ENCODE measurements around the gene EPHB1.

DNA sequence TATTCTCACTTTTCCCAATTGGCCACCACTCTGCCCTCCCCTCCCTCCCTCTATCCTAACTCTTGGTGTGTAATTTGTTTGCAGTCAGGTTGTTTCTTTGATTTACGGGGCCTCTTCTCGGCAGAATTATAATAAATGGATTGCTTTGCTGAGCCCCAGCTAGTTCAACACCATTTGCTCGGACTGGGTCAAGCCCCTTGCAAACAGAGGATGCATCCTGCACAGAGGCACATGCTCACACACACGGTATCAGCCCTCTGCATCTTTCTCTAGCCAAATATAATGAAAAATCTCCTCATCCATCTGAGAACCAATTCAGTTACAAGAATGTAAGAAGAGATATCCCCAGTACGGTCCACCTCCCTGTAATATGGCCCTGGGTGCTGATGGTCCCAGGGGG lies 97.7 kb downstream of the EPHB1 start:
- TF ChIP-seq, protein P1, sequence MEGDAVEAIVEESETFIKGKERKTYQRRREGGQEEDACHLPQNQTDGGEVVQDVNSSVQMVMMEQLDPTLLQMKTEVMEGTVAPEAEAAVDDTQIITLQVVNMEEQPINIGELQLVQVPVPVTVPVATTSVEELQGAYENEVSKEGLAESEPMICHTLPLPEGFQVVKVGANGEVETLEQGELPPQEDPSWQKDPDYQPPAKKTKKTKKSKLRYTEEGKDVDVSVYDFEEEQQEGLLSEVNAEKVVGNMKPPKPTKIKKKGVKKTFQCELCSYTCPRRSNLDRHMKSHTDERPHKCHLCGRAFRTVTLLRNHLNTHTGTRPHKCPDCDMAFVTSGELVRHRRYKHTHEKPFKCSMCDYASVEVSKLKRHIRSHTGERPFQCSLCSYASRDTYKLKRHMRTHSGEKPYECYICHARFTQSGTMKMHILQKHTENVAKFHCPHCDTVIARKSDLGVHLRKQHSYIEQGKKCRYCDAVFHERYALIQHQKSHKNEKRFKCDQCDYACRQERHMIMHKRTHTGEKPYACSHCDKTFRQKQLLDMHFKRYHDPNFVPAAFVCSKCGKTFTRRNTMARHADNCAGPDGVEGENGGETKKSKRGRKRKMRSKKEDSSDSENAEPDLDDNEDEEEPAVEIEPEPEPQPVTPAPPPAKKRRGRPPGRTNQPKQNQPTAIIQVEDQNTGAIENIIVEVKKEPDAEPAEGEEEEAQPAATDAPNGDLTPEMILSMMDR (IDR thresholded peaks at IDR 0.05; ENCODE audit: extremely low read depth in 1 of 2, insufficient read depth in 1 of 2, low read depth in 1 of 2, low read length in 2 of 2): no peak
- TF ChIP-seq EZH2 (IDR thresholded peaks at IDR 0.05; ENCODE audit: borderline replicate concordance, low read depth, low read length, severe bottlenecking): no peak
- no peak for TF ChIP-seq MAX (IDR thresholded peaks at IDR 0.05; ENCODE audit: insufficient read depth, insufficient read length)
- TF ChIP-seq MYC (IDR thresholded peaks at IDR 0.05; ENCODE audit: low read depth, low read length): no peak
- TF ChIP-seq POLR2A (IDR thresholded peaks at IDR 0.05; ENCODE audit: low read depth, low read length): no peak
- no peak for TF ChIP-seq POLR2AphosphoS5 (IDR thresholded peaks at IDR 0.05; ENCODE audit: insufficient read depth, low read depth, low read length)
